Endothelial cell of umbilical vein (primary cell): ENCODE measurements around the gene FLT3LG. TPM values are rescaled to one million over a fixed set of nuclear protein-coding genes. Genes with fewer than 3 reads are reported as not detected.

Experiments used
- BruUV-seq: library from RNA; stranded (reverse); fragments of 400-500 nt; replicated peaks from 2 replicates; lab custom pipeline; 2021; lab: Mats Ljungman, UMichigan
- CTCF ChIA-PET: fragments of 300-600, 350-600 bp; sonication (Branson Sonifier 250); formaldehyde crosslinking; loops from one replicate; lab custom pipeline; 2021; ENCODE audit warnings: antibody characterized with exemption, inconsistent platforms; lab: Charles Lee
- POLR2A ChIA-PET: fragments of 300-600, 350-600 bp; sonication (Branson Sonifier 250); formaldehyde crosslinking; loops from one replicate; lab custom pipeline; 2021; ENCODE audit warnings: antibody characterized with exemption, inconsistent platforms; lab: Charles Lee
- DNase-seq: peaks from one replicate; pipeline ENCODE4 v3.0.0-alpha.2; 2011; ENCODE audit warnings: low read depth, low spot score
- FAIRE-seq: peaks from 2 replicates; lab custom pipeline; 2011; peaks lifted over from hg19 to GRCh38; lab: Jason Lieb, UNC
- H2AFZ ChIP-seq: 2 replicates; pipeline ENCODE4 v1.6.0; 2012; ENCODE audit warnings: low read depth, low read length, control low read depth, inconsistent platforms
- H3K27ac ChIP-seq: 2 replicates; pipeline ENCODE4 v1.5.1; 2011; ENCODE audit warnings: low read depth, mild to moderate bottlenecking, control low read depth, low read length, moderate library complexity; ENCODE audit not compliant: insufficient read depth
- H3K27me3 ChIP-seq, 2 experiments: 2 replicates each; pipeline versions ENCODE4 v1.6.0 to v1.6.1; 2011; ENCODE audit warnings: low read length in 2 of 2, mixed read lengths in 1 of 2; ENCODE audit not compliant: control insufficient read depth in 2 of 2, insufficient read depth in 2 of 2
- H3K36me3 ChIP-seq, 2 experiments: 2 replicates in 1 of 2; 3 replicates in 1 of 2; pipeline ENCODE4 v1.5.1; 2011; ENCODE audit warnings: low read length in 2 of 2, mild to moderate bottlenecking in 1 of 2, moderate library complexity in 1 of 2; ENCODE audit not compliant: control insufficient read depth in 2 of 2, insufficient read depth in 2 of 2; ENCODE audit errors: extremely low read depth in 1 of 2
- H3K4me1 ChIP-seq: 3 replicates; pipeline ENCODE4 v1.5.1; 2011; ENCODE audit warnings: mild to moderate bottlenecking, low read length; ENCODE audit not compliant: control insufficient read depth, insufficient read depth; ENCODE audit errors: extremely low read depth
- H3K4me2 ChIP-seq: 2 replicates; pipeline ENCODE4 v1.6.1; 2011; ENCODE audit warnings: low read length, control low read depth, mixed read lengths; ENCODE audit not compliant: insufficient read depth
- H3K4me3 ChIP-seq, 3 experiments: fragments of 200-600 bp in 1 of 3; sonication (generic), shearing (Covaris generic) in 1 of 3; replicated peaks in 1 of 3; 2 replicates each; pipeline ENCODE4 v1.5.1; 2011 to 2016; ENCODE audit warnings: control low read depth in 3 of 3, low read length in 3 of 3, mild to moderate bottlenecking in 2 of 3, inconsistent platforms in 1 of 3, low read depth in 1 of 3, moderate library complexity in 1 of 3; ENCODE audit not compliant: insufficient read depth in 1 of 3
- H3K79me2 ChIP-seq: 2 replicates; pipeline ENCODE4 v1.6.0; 2012; ENCODE audit warnings: low read length, inconsistent platforms; ENCODE audit not compliant: control insufficient read depth, insufficient read depth
- H3K9ac ChIP-seq: replicated peaks from 2 replicates; pipeline ENCODE3; 2011; ENCODE audit warnings: low read length, control low read depth; ENCODE audit not compliant: insufficient read depth; ENCODE audit errors: extremely low read depth
- H3K9me1 ChIP-seq: replicated peaks from 3 replicates; pipeline ENCODE4 v1.6.0; 2011; ENCODE audit warnings: mild to moderate bottlenecking, low read length; ENCODE audit not compliant: control insufficient read depth, insufficient read depth; ENCODE audit errors: extremely low read depth
- H3K9me3 ChIP-seq: replicated peaks from 2 replicates; pipeline ENCODE4 v1.5.1; 2012; ENCODE audit warnings: low read length, inconsistent platforms; ENCODE audit not compliant: control insufficient read depth, insufficient read depth
- H4K20me1 ChIP-seq: replicated peaks from 2 replicates; pipeline ENCODE3; 2011; ENCODE audit warnings: mild to moderate bottlenecking, low read length; ENCODE audit not compliant: control insufficient read depth, insufficient read depth; ENCODE audit errors: extremely low read depth
- EZH2 ChIP-seq: IDR thresholded peaks from 2 replicates; pipeline ENCODE4 v1.6.1; 2012; ENCODE audit warnings: borderline replicate concordance, low read depth, mild to moderate bottlenecking, moderate library complexity, low read length, inconsistent platforms; ENCODE audit not compliant: severe bottlenecking
- FOS ChIP-seq: IDR thresholded peaks from 2 replicates; pipeline ENCODE4 v1.6.1; 2011; ENCODE audit warnings: mild to moderate bottlenecking, low read length, moderate library complexity, borderline replicate concordance; ENCODE audit not compliant: insufficient read depth
- GATA2 ChIP-seq: IDR thresholded peaks from 2 replicates; pipeline ENCODE4 v1.7.0; 2011; ENCODE audit warnings: low read depth, mild to moderate bottlenecking, moderate library complexity, mixed read lengths, low read length; ENCODE audit not compliant: insufficient read length, insufficient read depth
- JUN ChIP-seq: IDR thresholded peaks from 2 replicates; pipeline ENCODE4 v1.6.1; 2011; ENCODE audit warnings: borderline replicate concordance, low read depth; ENCODE audit not compliant: insufficient read length, insufficient read depth
- MAX ChIP-seq: IDR thresholded peaks from 2 replicates; pipeline ENCODE4 v1.6.1; 2011; ENCODE audit not compliant: insufficient read depth, insufficient read length
- MYC ChIP-seq: IDR thresholded peaks from one replicate; pipeline ENCODE4 v1.6.1; 2011; ENCODE audit warnings: mild to moderate bottlenecking, low read depth, low read length
- POLR2A ChIP-seq: IDR thresholded peaks from 2 replicates; pipeline ENCODE4 v1.6.1; 2012; ENCODE audit warnings: low read depth, mild to moderate bottlenecking, control low read depth, low read length
- POLR2AphosphoS5 ChIP-seq: IDR thresholded peaks from 2 replicates; pipeline ENCODE4 v1.6.1; 2012; ENCODE audit warnings: low read depth, mild to moderate bottlenecking, control low read depth, low read length, moderate library complexity; ENCODE audit not compliant: insufficient read depth
- dilution Hi-C: fragments of 300-500 bp; cut with MboI; formaldehyde crosslinking; loops from one replicate; pipeline ENCODE4 v1.15.0; 2019; ENCODE audit warnings: low sequenced_read_pairs; ENCODE audit not compliant: extremely low pct_ligation_motif_present
- intact Hi-C: fragments of 100-400 bp; cut with micrococcal nuclease; formaldehyde crosslinking; loops from one replicate; pipeline ENCODE4 v1.10.0; 2022
- polyA plus RNA-seq, 4 experiments: library from polyadenylated mRNA; depleted of rRNA in 3 of 4; stranded (reverse) in 3 of 4; unstranded in 1 of 4; fragments of >200 nt; gene quantifications; 2 replicates each; pipeline versions ENCODE4 v1.2.1 to v1.2.3, GENCODE V29; 2011 to 2012; ENCODE audit warnings: missing spikeins in 1 of 4
- total RNA-seq: library from RNA; stranded (reverse); gene quantifications from 2 replicates; pipeline ENCODE4 v1.2.3, GENCODE V29; 2021
- TF ChIP-seq, protein P1 (sequence below), 2 donors: IDR thresholded peaks; 1 replicate in 1 of 2; 2 replicates in 1 of 2; pipeline ENCODE4 v1.5.1; 2011; ENCODE audit warnings: low read length in 2 of 2, mild to moderate bottlenecking in 2 of 2, moderate library complexity in 2 of 2, control low read depth in 1 of 2, inconsistent platforms in 1 of 2, low read depth in 1 of 2; ENCODE audit not compliant: insufficient read depth in 1 of 2; ENCODE audit errors: extremely low read depth in 1 of 2

Gene FLT3LG
- total and polyA plus RNA-seq, 2 donors (not counting 3 experiments of a cell fraction or from before 2014, with no cell fraction given) = 5.0 to 5.7 TPM

DNA sequence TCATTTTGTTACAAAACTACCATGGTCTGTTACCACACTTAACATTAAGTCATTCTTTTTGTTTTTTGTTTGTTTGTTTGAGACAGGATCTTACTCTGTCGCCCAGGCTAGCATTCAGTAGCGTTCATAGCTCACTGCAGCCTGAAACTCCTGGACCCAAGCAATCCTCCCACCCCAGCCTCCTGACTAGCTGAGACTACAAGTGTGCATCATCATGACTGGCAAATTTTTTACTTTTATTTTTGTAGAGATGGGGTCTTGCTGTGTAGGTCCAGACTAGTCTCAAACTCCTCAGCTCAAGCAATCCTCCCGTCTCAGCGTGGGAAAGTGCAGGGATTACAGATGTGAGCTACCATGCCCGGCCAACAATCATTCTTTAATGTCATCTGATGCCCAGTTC, 17.7 kb upstream of the FLT3LG start:
- TF ChIP-seq POLR2A (no peak), FOS (no peak), GATA2 (no peak), MAX (no peak), JUN (no peak), MYC (no peak), POLR2AphosphoS5 (no peak), EZH2 (no peak)
- TF ChIP-seq, protein P1, sequence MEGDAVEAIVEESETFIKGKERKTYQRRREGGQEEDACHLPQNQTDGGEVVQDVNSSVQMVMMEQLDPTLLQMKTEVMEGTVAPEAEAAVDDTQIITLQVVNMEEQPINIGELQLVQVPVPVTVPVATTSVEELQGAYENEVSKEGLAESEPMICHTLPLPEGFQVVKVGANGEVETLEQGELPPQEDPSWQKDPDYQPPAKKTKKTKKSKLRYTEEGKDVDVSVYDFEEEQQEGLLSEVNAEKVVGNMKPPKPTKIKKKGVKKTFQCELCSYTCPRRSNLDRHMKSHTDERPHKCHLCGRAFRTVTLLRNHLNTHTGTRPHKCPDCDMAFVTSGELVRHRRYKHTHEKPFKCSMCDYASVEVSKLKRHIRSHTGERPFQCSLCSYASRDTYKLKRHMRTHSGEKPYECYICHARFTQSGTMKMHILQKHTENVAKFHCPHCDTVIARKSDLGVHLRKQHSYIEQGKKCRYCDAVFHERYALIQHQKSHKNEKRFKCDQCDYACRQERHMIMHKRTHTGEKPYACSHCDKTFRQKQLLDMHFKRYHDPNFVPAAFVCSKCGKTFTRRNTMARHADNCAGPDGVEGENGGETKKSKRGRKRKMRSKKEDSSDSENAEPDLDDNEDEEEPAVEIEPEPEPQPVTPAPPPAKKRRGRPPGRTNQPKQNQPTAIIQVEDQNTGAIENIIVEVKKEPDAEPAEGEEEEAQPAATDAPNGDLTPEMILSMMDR (IDR thresholded peaks at IDR 0.05; ENCODE audit: extremely low read depth in 1 of 2, insufficient read depth in 1 of 2, low read depth in 1 of 2, low read length in 2 of 2) = no peak
- no peak overlapping the region for H3K27ac ChIP-seq
- H3K4me2 ChIP-seq = no peak overlapping the region
- no TSS peak for BruUV-seq
- DNase-seq = no peak
- peaks cover 3% of the 10 kb centered on the region for H3K79me2 ChIP-seq
- POLR2A ChIA-PET = no interaction called here
- intact Hi-C loops = no loop called here
- no peak for FAIRE-seq
- H3K9me3 ChIP-seq = no peaks in the 10 kb centered on the region
- no peak overlapping the region for H2AFZ ChIP-seq
- H3K9me1 ChIP-seq = no peaks in the 10 kb centered on the region
- CTCF ChIA-PET = interaction anchor here (1.5 kb wide), 1 partner anchor 17 kb away, joined by 5 read pairs; the partner anchor contains the start of gene FLT3LG
- no peak overlapping the region for H3K9ac ChIP-seq
- peaks cover 6% of the 10 kb centered on the region for H3K4me1 ChIP-seq
- H4K20me1 ChIP-seq = no peaks in the 10 kb centered on the region
- dilution Hi-C loops = no loop called here
- H3K27me3 ChIP-seq = no peaks in the 10 kb centered on the region
- H3K4me3 ChIP-seq = no peak overlapping the region
- no peaks in the 10 kb centered on the region for H3K36me3 ChIP-seq
